RKO (cell line): ENCODE data around the gene MR1.

Source experiments
- DNase-seq: peaks from one replicate; pipeline ENCODE4 v3.0.0-alpha.2; 2016; ENCODE audit warnings: low spot score

Gene MR1

GRCh38 chr1:181108304-181108867 lies 74.6 kb downstream of the MR1 start:
- DNase-seq, result no peak

GRCh38 chr1:181110013-181110412 lies 76.2 kb downstream of the MR1 start:
- no peak for DNase-seq
